Neural progenitor cell (in vitro differentiated cells): Measurements from ENCODE around the gene TC2N. TPM values are rescaled to one million over a fixed set of nuclear protein-coding genes. Genes with fewer than 3 reads are reported as not detected.

Source experiments
- DNase-seq: peaks from one replicate; pipeline ENCODE4 v3.0.0-alpha.2; 2016; ENCODE audit warnings: low spot score
- H2AFZ ChIP-seq: fragments of 200-600 bp; sonication (generic); replicated peaks from 2 replicates; pipeline ENCODE4 v1.6.1; 2016; ENCODE audit warnings: antibody characterized with exemption
- H3F3A ChIP-seq: fragments of 200-600 bp; sonication (generic); 2 replicates; pipeline ENCODE4 v1.6.1; 2016; ENCODE audit warnings: antibody characterized with exemption, low read depth
- H3K27ac ChIP-seq: fragments of 200-600 bp; sonication (generic); 2 replicates; pipeline ENCODE4 v1.5.1; 2016; ENCODE audit warnings: mild to moderate bottlenecking
- H3K27me3 ChIP-seq: fragments of 200-600 bp; sonication (generic); 2 replicates; pipeline ENCODE4 v1.6.1; 2016; ENCODE audit warnings: mild to moderate bottlenecking, moderate library complexity
- H3K36me3 ChIP-seq: fragments of 200-600 bp; sonication (generic); 2 replicates; pipeline ENCODE4 v1.5.1; 2016
- H3K4me1 ChIP-seq: fragments of 200-600 bp; sonication (generic); 2 replicates; pipeline ENCODE4 v1.6.1; 2016; ENCODE audit warnings: mixed run types
- H3K4me2 ChIP-seq: fragments of 200-600 bp; sonication (generic); 2 replicates; pipeline ENCODE4 v1.6.1; 2016
- H3K4me3 ChIP-seq: fragments of 200-600 bp; sonication (generic); 2 replicates; pipeline ENCODE4 v1.5.1; 2016
- H3K79me2 ChIP-seq: fragments of 200-600 bp; sonication (generic); 2 replicates; pipeline ENCODE4 v1.6.1; 2016; ENCODE audit warnings: low read depth
- H3K9ac ChIP-seq: fragments of 200-600 bp; sonication (generic); 2 replicates; pipeline ENCODE4 v1.6.1; 2016
- H3K9me3 ChIP-seq: fragments of 200-600 bp; sonication (generic); 2 replicates; pipeline ENCODE4 v1.5.1; 2016; ENCODE audit warnings: low read depth
- H4K20me1 ChIP-seq: fragments of 200-600 bp; sonication (generic); 2 replicates; pipeline ENCODE4 v1.6.1; 2016; ENCODE audit warnings: low read depth
- H3K27ac Mint-ChIP-seq: 3 replicates; pipeline ENCODE4 v1.8.0; 2021; ENCODE audit warnings: mixed read lengths
- H3K27me3 Mint-ChIP-seq: 2 replicates; pipeline ENCODE4 v1.8.0; 2022; ENCODE audit warnings: low read depth, mild to moderate bottlenecking, inconsistent platforms, moderate library complexity, mixed read lengths; ENCODE audit not compliant: insufficient read depth
- H3K36me3 Mint-ChIP-seq: 3 replicates; pipeline ENCODE4 v1.8.0; 2021; ENCODE audit warnings: mixed read lengths
- H3K4me1 Mint-ChIP-seq: 3 replicates; pipeline ENCODE4 v1.8.0; 2021; ENCODE audit warnings: mixed read lengths
- H3K4me3 Mint-ChIP-seq: 3 replicates; pipeline ENCODE4 v1.8.0; 2021; ENCODE audit warnings: mild to moderate bottlenecking, moderate library complexity, mixed read lengths
- H3K9me3 Mint-ChIP-seq: 3 replicates; pipeline ENCODE4 v1.8.0; 2020; ENCODE audit warnings: mixed read lengths
- EZH2 ChIP-seq: fragments of 200-600 bp; sonication (generic); IDR thresholded peaks from 2 replicates; pipeline ENCODE4 v1.6.1; 2017; ENCODE audit warnings: antibody characterized with exemption, mild to moderate bottlenecking, moderate library complexity
- EZH2phosphoT487 ChIP-seq: fragments of 200-600 bp; sonication (generic); IDR thresholded peaks from 2 replicates; pipeline ENCODE4 v1.6.1; 2017; ENCODE audit warnings: antibody characterized with exemption
- total RNA-seq: library from RNA; depleted of rRNA; stranded (reverse); fragments of >200 nt; gene quantifications from 2 replicates; pipeline ENCODE4 v1.2.3, GENCODE V29; 2015; ENCODE audit warnings: low replicate concordance
- TF ChIP-seq, protein P1 (sequence below): fragments of 200-600 bp; sonication (generic); IDR thresholded peaks from 2 replicates; pipeline ENCODE4 v1.5.1; 2017; ENCODE audit warnings: antibody characterized with exemption, mild to moderate bottlenecking

Gene TC2N
- total RNA-seq, 1 donor from 2014 or later, result 5.8 TPM

DNA sequence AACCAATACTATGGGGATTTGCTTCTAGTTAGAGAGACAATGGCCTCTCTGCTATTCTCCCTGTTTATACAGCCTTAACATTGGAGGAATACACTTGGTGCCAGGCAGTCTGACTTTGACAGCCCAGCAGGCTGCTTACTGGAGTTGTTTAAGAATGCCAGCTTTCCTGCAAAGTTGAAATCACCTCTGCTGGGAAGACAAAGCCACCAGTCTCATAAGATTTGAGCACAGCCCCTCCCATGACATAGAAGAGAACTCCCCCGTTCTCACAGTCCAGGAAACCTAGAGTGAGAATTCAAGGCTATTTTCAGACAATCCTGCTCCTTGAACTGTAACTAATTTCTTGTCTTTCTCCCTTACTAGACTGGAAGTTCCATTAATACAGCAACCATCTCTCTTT, 114.4 kb downstream of the TC2N start:
- H3K79me2 ChIP-seq, result no peaks in the 10 kb centered on the region
- no peaks in the 10 kb centered on the region for H3K9me3 ChIP-seq
- H3K4me1 ChIP-seq, result no peaks in the 10 kb centered on the region
- H3K9me3 Mint-ChIP-seq, result no peaks in the 10 kb centered on the region
- H3K27me3 ChIP-seq, result no peaks in the 10 kb centered on the region
- H3K27ac Mint-ChIP-seq, result no peak overlapping the region
- no peak for DNase-seq
- TF ChIP-seq, protein P1, sequence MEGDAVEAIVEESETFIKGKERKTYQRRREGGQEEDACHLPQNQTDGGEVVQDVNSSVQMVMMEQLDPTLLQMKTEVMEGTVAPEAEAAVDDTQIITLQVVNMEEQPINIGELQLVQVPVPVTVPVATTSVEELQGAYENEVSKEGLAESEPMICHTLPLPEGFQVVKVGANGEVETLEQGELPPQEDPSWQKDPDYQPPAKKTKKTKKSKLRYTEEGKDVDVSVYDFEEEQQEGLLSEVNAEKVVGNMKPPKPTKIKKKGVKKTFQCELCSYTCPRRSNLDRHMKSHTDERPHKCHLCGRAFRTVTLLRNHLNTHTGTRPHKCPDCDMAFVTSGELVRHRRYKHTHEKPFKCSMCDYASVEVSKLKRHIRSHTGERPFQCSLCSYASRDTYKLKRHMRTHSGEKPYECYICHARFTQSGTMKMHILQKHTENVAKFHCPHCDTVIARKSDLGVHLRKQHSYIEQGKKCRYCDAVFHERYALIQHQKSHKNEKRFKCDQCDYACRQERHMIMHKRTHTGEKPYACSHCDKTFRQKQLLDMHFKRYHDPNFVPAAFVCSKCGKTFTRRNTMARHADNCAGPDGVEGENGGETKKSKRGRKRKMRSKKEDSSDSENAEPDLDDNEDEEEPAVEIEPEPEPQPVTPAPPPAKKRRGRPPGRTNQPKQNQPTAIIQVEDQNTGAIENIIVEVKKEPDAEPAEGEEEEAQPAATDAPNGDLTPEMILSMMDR, result no peak
- TF ChIP-seq EZH2phosphoT487 (no peak), EZH2 (no peak)
- no peak overlapping the region for H2AFZ ChIP-seq
- H3K4me1 Mint-ChIP-seq, result peaks cover 5% of the 10 kb centered on the region
- H3K4me2 ChIP-seq, result no peak overlapping the region
- H3K9ac ChIP-seq, result no peak overlapping the region
- H4K20me1 ChIP-seq, result no peaks in the 10 kb centered on the region
- no peaks in the 10 kb centered on the region for H3K36me3 ChIP-seq
- H3K27me3 Mint-ChIP-seq, result peaks cover 2% of the 10 kb centered on the region
- no peaks in the 10 kb centered on the region for H3F3A ChIP-seq
- no peak overlapping the region for H3K4me3 ChIP-seq
- H3K27ac ChIP-seq, result no peak overlapping the region
- no peaks in the 10 kb centered on the region for H3K36me3 Mint-ChIP-seq
- no peak overlapping the region for H3K4me3 Mint-ChIP-seq

DNA sequence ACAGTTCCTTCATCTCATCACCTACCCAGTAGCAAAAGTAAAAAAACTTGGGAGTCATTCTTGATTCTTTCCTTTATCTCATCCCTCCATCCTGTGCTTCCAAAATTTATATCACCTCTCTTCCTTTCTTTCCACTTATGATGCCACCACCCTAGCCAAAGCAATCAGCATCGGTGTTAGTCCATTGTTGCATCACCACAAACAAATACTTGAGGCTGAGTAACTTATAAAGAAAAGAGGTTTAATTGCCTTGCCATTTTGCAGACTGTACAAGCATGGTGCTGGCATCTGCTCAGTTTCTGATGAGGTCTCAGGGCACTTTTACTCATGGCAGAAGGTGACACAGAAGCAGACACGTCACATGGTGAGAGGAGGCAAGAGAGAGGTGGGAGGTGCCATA, 115.6 kb downstream of the TC2N start:
- no peaks in the 10 kb centered on the region for H3K36me3 Mint-ChIP-seq
- no peaks in the 10 kb centered on the region for H4K20me1 ChIP-seq
- no peak overlapping the region for H3K4me2 ChIP-seq
- no peaks in the 10 kb centered on the region for H3K79me2 ChIP-seq
- no peaks in the 10 kb centered on the region for H3K4me1 ChIP-seq
- TF ChIP-seq EZH2phosphoT487 (no peak), EZH2 (no peak)
- TF ChIP-seq, protein P1, result no peak
- no peak overlapping the region for H3K4me3 Mint-ChIP-seq
- H3K27ac Mint-ChIP-seq, result no peak overlapping the region
- no peaks in the 10 kb centered on the region for H3K27me3 ChIP-seq
- peaks cover 5% of the 10 kb centered on the region for H3K4me1 Mint-ChIP-seq
- no peak overlapping the region for H2AFZ ChIP-seq
- no peak overlapping the region for H3K27ac ChIP-seq
- H3K9me3 Mint-ChIP-seq, result no peaks in the 10 kb centered on the region
- no peak for DNase-seq
- no peaks in the 10 kb centered on the region for H3F3A ChIP-seq
- peaks cover 2% of the 10 kb centered on the region for H3K27me3 Mint-ChIP-seq
- H3K4me3 ChIP-seq, result no peak overlapping the region
- no peaks in the 10 kb centered on the region for H3K36me3 ChIP-seq
- no peak overlapping the region for H3K9ac ChIP-seq
- H3K9me3 ChIP-seq, result no peaks in the 10 kb centered on the region

DNA sequence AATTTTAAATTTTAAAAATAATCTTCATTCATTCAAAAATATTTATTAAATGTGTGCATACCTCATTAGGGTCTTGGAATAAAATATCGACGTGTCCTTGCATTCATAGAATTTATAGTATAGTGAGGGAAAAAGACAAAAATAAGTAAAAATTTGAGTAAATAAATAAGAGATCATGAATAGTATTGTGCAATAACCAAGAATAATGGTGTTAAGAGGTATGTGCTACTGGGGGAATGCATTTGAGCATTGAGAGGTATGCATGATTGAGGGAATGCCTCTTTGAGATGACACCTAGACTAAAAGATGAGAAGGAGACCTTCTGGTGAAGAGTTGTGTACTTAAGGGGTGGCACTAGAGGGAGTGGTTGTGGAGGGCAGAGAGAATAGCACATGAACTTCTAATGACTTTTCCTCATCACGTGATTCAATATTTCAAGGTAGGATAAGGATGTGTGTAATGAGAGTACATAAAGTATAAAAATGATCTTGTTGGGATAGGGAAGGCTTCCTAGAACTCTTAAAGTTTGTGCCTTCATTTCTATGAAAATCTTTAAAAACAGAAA, 116.6 kb downstream of the TC2N start:
- H3K4me3 Mint-ChIP-seq, result no peak overlapping the region
- H3K27ac Mint-ChIP-seq, result no peak overlapping the region
- no peak for TF ChIP-seq EZH2phosphoT487
- no peak overlapping the region for H2AFZ ChIP-seq
- H3K4me3 ChIP-seq, result no peak overlapping the region
- H3K27me3 Mint-ChIP-seq, result peaks cover 2% of the 10 kb centered on the region
- no peak for DNase-seq
- H3K9ac ChIP-seq, result no peak overlapping the region
- no peak overlapping the region for H3K27ac ChIP-seq
- H3K79me2 ChIP-seq, result no peaks in the 10 kb centered on the region
- H3K36me3 ChIP-seq, result no peaks in the 10 kb centered on the region
- H3K9me3 ChIP-seq, result no peaks in the 10 kb centered on the region
- no peaks in the 10 kb centered on the region for H3K36me3 Mint-ChIP-seq
- H3K4me1 Mint-ChIP-seq, result peaks cover 5% of the 10 kb centered on the region
- H4K20me1 ChIP-seq, result no peaks in the 10 kb centered on the region
- no peaks in the 10 kb centered on the region for H3F3A ChIP-seq
- no peaks in the 10 kb centered on the region for H3K9me3 Mint-ChIP-seq
- H3K4me2 ChIP-seq, result no peak overlapping the region
- no peaks in the 10 kb centered on the region for H3K4me1 ChIP-seq
- no peaks in the 10 kb centered on the region for H3K27me3 ChIP-seq

DNA sequence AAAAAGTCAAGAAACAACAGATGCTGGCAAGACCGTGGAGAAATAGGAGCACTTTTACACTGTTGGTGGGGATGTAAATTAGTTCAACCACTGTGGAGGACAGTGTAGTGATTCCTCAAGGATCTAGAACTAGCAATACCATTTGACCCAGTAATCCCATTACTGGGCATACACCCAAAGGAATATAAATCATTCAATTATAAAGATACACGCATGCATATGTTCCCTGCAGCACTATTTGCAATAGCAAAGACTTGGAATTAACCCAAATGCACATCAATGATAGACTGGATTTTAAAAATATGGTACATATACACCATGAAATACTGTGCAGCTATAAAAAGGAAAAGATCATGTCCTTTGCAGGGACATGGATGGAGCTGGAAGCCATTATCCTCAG, 117.5 kb downstream of the TC2N start:
- H3K4me2 ChIP-seq, result no peak overlapping the region
- H3K4me1 ChIP-seq, result no peaks in the 10 kb centered on the region
- H3K4me3 Mint-ChIP-seq, result no peak overlapping the region
- no peak overlapping the region for H3K27ac ChIP-seq
- H2AFZ ChIP-seq, result no peak overlapping the region
- H3K4me3 ChIP-seq, result no peak overlapping the region
- DNase-seq, result no peak
- no peaks in the 10 kb centered on the region for H3K36me3 ChIP-seq
- no peak overlapping the region for H3K9ac ChIP-seq
- H3K4me1 Mint-ChIP-seq, result peaks cover 5% of the 10 kb centered on the region
- no peak for TF ChIP-seq EZH2phosphoT487
- H3K27me3 ChIP-seq, result no peaks in the 10 kb centered on the region
- H3K36me3 Mint-ChIP-seq, result no peaks in the 10 kb centered on the region
- no peaks in the 10 kb centered on the region for H3K9me3 ChIP-seq
- H3F3A ChIP-seq, result no peaks in the 10 kb centered on the region
- H3K79me2 ChIP-seq, result no peaks in the 10 kb centered on the region
- H3K9me3 Mint-ChIP-seq, result no peaks in the 10 kb centered on the region
- peaks cover 2% of the 10 kb centered on the region for H3K27me3 Mint-ChIP-seq
- H3K27ac Mint-ChIP-seq, result no peak overlapping the region
- H4K20me1 ChIP-seq, result no peaks in the 10 kb centered on the region
